Measurements from ENCODE around the gene GAS2L3.

DNA sequence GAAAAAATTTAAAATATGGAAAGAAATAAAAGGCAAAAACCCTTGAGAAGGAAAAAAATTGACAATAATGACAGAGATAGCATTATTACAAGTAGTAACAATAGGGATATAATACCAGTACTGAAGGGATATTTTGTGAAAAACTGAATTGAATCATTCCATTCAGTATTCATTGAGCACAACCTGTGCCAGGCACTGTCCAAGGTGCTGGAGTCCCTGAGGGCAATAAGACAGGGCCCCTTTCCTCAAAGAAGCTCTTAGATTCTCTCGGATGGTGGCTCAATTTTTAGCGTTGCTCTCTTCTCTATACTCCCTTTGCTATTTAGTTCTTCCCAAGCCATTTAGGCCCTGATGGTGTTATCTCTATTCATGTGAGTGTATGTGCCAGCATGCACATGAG is 34.3 kb upstream of the GAS2L3 start:
- TF ChIP-seq POLR2A (IDR thresholded peaks at IDR 0.05), result no peak
- TF ChIP-seq, protein P1, sequence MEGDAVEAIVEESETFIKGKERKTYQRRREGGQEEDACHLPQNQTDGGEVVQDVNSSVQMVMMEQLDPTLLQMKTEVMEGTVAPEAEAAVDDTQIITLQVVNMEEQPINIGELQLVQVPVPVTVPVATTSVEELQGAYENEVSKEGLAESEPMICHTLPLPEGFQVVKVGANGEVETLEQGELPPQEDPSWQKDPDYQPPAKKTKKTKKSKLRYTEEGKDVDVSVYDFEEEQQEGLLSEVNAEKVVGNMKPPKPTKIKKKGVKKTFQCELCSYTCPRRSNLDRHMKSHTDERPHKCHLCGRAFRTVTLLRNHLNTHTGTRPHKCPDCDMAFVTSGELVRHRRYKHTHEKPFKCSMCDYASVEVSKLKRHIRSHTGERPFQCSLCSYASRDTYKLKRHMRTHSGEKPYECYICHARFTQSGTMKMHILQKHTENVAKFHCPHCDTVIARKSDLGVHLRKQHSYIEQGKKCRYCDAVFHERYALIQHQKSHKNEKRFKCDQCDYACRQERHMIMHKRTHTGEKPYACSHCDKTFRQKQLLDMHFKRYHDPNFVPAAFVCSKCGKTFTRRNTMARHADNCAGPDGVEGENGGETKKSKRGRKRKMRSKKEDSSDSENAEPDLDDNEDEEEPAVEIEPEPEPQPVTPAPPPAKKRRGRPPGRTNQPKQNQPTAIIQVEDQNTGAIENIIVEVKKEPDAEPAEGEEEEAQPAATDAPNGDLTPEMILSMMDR (IDR thresholded peaks at IDR 0.05), result no peak

Data from uterus (tissue), 2 donors.